NOMO-1 (cell line): ENCODE measurements around the gene PDCD6IP.

Experiments used
- DNase-seq, 2 experiments: peaks; one replicate each; lab custom pipeline; 2025; ENCODE audit not compliant: unreplicated experiment in 2 of 2; lab: John Stamatoyannopoulos, UW

Gene PDCD6IP

DNA sequence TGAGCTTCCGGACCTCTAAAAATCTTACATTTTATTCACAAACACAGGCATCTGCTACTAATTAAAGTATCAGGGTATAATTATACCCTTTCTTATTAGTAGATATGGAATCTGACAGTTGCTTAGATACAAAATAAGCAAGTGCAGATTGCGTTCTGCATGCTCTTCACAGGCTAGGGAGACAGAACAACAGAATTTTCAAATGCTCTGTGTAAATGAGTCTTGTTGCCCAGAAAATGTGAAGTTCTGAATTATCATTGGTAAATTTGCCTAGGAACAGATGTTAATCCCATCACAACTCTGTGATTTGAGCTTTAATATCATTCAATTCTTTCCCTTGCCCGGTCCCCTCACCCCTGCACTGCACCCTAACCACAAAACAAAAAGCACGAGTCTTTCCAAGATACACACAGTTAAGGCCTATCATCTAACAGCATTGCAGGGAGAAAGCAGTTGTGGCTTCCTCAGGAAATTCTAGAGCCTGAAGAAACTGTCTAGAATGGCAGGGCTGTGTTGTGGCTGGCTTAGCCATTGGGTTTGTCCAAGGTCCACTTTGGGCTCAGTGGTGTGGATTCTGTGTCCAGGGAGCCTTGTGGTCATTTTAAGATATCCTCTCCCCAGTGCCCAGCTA lies 119.8 kb downstream of the PDCD6IP start:
- no peak for DNase-seq
